ENCODE data around the gene STT3B. TPM values are rescaled to one million over a fixed set of nuclear protein-coding genes. Genes with fewer than 3 reads are reported as not detected.

Gene STT3B
- total RNA-seq, 1 donor = 169 TPM

GRCh38 chr3:31553258-31553657 lies 20.5 kb downstream of the STT3B start:
- Histone ChIP-seq H3K4me1 (ENCODE audit: insufficient read depth, low read length) (peaks cover 7% of the 10 kb centered on the region), H3K4me3 (ENCODE audit: low read length) (no peak overlapping the region), H3K27me3 (ENCODE audit: insufficient read depth, low read length) (no peaks in the 10 kb centered on the region)

GRCh38 chr3:31555204-31555603 lies 22.5 kb downstream of the STT3B start:
- Histone ChIP-seq H3K4me3 (ENCODE audit: low read length) (no peak overlapping the region), H3K27me3 (ENCODE audit: insufficient read depth, low read length) (no peaks in the 10 kb centered on the region), H3K4me1 (ENCODE audit: insufficient read depth, low read length) (peaks cover 5% of the 10 kb centered on the region), H3K9me3 (ENCODE audit: low read depth, low read length) (peaks cover 10% of the 10 kb centered on the region)

More at GRCh38 chr3:31553258-31553657, 20.5 kb downstream of the STT3B start:
- no peaks in the 10 kb centered on the region for H3K9me3 ChIP-seq (ENCODE audit: low read depth, low read length)

GRCh38 chr3:31559872-31560534 lies 27.3 kb downstream of the STT3B start:
- peaks cover 17% of the 10 kb centered on the region for H3K4me1 ChIP-seq (ENCODE audit: insufficient read depth, low read length)

DNA sequence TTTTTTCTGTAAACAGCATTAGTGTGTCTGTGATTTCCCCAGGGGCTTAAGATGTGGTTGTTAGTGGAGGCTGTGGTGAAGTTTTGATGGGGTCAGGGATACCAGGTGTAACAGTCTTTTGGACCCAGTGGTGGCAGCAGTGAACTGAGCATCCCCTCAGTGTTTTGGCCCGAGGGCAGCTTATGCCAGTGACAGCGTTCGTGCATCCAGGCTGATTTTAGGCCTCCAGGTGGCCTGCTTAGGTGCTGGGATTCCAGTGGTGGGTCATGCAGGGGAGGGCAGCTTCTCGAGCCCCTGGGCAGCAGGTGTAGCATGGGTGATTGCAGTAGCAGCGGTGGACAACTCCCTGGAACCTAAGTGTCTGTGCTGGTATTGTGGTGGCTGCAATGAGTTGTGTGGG lies 29.2 kb downstream of the STT3B start:
- Histone ChIP-seq H3K9me3 (ENCODE audit: low read depth, low read length) (peaks cover 15% of the 10 kb centered on the region), H3K4me1 (ENCODE audit: insufficient read depth, low read length) (peaks cover 25% of the 10 kb centered on the region), H3K27me3 (ENCODE audit: insufficient read depth, low read length) (no peaks in the 10 kb centered on the region), H3K4me3 (ENCODE audit: low read length) (no peak overlapping the region)

More at GRCh38 chr3:31559872-31560534, 27.3 kb downstream of the STT3B start:
- Histone ChIP-seq H3K4me3 (ENCODE audit: low read length) (no peak overlapping the region), H3K9me3 (ENCODE audit: low read depth, low read length) (peaks cover 15% of the 10 kb centered on the region), H3K27me3 (ENCODE audit: insufficient read depth, low read length) (no peaks in the 10 kb centered on the region)

- no peaks in the 10 kb centered on the region for H3K27me3 ChIP-seq (ENCODE audit: insufficient read depth, low read length)
- H3K4me1 ChIP-seq (ENCODE audit: insufficient read depth, low read length) = peaks cover 25% of the 10 kb centered on the region
- H3K4me3 ChIP-seq (ENCODE audit: low read length) = no peak overlapping the region
- peaks cover 15% of the 10 kb centered on the region for H3K9me3 ChIP-seq (ENCODE audit: low read depth, low read length)
Observed at GRCh38 chr3:31562525-31562924, 29.8 kb downstream of the STT3B start.

- H3K9me3 ChIP-seq (ENCODE audit: low read depth, low read length) = peaks cover 5% of the 10 kb centered on the region
- H3K4me3 ChIP-seq (ENCODE audit: low read length) = no peak overlapping the region
- no peaks in the 10 kb centered on the region for H3K27me3 ChIP-seq (ENCODE audit: insufficient read depth, low read length)
- peaks cover 30% of the 10 kb centered on the region for H3K4me1 ChIP-seq (ENCODE audit: insufficient read depth, low read length)
Observed at GRCh38 chr3:31565288-31565687, 32.6 kb downstream of the STT3B start.

DNA sequence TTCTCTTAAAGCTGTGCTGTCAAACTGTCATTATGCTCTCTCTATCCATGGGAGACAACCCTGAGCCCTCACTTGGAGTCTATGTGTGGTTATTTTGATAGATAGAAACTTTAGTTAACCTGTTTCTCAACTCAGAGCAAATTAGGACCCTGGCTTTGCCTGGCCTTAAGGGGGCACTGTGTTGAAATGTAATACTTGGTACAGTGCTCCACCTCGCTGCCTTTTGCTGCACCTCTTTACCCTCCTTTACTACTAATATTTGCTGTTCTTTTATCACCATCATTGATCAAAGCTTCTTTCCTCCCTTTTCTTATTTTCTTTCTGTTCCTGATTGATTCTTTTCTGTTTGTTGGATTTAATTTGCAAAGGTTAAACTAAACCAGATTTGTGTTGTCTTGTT lies 34.3 kb downstream of the STT3B start:
- Histone ChIP-seq H3K4me3 (ENCODE audit: low read length) (no peak overlapping the region), H3K9me3 (ENCODE audit: low read depth, low read length) (no peaks in the 10 kb centered on the region), H3K27me3 (ENCODE audit: insufficient read depth, low read length) (no peaks in the 10 kb centered on the region), H3K4me1 (ENCODE audit: insufficient read depth, low read length) (peaks cover 34% of the 10 kb centered on the region)

GRCh38 chr3:31568649-31569048 lies 35.9 kb downstream of the STT3B start:
- Histone ChIP-seq H3K27me3 (ENCODE audit: insufficient read depth, low read length) (no peaks in the 10 kb centered on the region), H3K4me1 (ENCODE audit: insufficient read depth, low read length) (peaks cover 38% of the 10 kb centered on the region), H3K9me3 (ENCODE audit: low read depth, low read length) (no peaks in the 10 kb centered on the region), H3K4me3 (ENCODE audit: low read length) (no peak overlapping the region)

DNA sequence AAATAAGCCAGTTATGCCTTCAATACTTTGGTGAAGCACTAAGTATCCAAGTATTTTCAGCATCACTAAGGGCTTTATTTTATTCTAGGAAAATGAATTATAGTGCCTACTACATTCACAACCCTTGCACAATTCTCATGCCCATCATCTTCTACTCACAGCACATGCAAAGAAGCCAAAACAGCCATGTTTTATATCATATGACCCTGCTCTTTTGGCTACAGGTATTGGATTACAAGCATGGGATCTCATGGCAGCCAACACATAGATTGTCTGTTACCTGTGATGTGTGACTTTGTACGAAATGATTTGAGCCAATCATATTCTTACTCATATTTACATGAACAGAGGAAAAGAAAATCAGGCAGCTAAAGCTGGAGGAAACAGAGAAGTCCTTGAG lies 38.6 kb downstream of the STT3B start:
- no peak overlapping the region for H3K4me3 ChIP-seq (ENCODE audit: low read length)
- H3K4me1 ChIP-seq (ENCODE audit: insufficient read depth, low read length) = peaks cover 46% of the 10 kb centered on the region
- no peaks in the 10 kb centered on the region for H3K9me3 ChIP-seq (ENCODE audit: low read depth, low read length)
- no peaks in the 10 kb centered on the region for H3K27me3 ChIP-seq (ENCODE audit: insufficient read depth, low read length)

DNA sequence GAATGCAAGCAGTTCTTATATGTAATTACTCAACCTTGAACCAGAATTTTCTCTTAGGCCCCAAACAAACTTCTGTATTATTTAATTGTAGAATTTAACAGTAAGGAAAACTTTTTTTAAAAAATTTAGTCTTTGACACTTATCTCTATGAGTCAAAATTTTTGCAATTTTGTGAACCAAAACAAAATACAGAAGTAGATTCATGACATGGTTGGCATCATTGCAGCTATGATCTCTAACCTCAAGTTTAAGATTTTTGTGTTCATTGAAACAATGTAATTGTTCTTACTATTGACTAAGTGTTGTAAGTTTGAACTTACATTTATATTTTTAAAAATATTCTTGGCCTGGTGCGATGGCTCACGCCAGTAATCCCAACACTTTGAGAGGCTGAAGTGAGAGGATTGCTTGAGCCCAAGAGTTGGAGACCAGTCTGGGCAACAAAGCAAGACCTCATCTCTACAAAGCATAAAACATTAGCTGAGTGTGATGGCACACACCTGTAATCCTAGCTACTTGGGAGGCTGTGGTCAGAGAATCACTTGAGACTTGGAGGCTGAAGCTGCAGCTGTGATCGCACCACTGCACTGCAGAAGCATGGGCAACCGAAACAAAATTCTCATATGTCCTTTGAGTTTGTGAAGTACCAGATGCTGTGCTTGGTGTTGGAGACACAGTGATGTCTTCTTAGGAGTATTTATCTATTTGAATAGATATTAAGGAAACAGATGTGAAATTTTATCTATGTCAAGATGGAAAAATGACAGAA lies 39.7 kb downstream of the STT3B start:
- no peaks in the 10 kb centered on the region for H3K9me3 ChIP-seq (ENCODE audit: low read depth, low read length)
- H3K4me1 ChIP-seq (ENCODE audit: insufficient read depth, low read length) = peaks cover 42% of the 10 kb centered on the region
- H3K4me3 ChIP-seq (ENCODE audit: low read length) = no peak overlapping the region
- no peaks in the 10 kb centered on the region for H3K27me3 ChIP-seq (ENCODE audit: insufficient read depth, low read length)

DNA sequence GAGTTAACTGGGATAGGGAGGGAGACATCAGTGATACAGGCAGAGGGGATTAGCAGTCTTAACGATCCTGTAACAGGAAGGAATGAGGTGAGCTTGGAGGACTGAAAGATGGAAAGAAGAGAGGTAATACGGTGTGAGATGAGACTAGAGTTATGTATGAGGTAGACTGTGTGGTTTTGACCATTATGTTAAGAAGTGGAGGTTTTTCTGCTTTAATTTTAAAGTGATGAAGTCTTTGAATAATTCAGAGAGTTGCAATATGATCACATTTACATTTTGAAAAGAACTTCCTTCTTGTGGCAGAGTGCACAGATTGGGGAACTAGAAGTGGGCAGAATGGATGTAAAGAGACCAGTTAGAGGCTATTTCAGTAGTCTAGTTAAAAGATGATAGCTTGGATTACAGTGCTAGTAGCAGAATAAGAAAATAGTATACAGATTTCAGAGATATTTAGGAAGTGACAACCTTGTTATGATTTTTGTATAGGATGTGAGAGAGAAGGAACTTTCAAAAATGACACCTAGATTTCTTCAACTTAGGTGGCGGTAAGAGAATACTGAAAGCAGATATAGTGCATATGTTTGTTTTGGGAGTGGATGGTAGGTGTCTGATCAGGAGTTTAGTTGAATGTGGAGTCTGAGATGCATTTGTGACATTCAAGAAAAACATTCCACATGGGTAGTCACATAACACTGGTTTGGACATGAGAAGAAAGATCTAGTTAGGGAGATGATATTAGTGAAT lies 40.5 kb downstream of the STT3B start:
- H3K4me3 ChIP-seq (ENCODE audit: low read length) = no peak overlapping the region
- no peaks in the 10 kb centered on the region for H3K9me3 ChIP-seq (ENCODE audit: low read depth, low read length)
- H3K4me1 ChIP-seq (ENCODE audit: insufficient read depth, low read length) = peaks cover 42% of the 10 kb centered on the region
- no peaks in the 10 kb centered on the region for H3K27me3 ChIP-seq (ENCODE audit: insufficient read depth, low read length)

DNA sequence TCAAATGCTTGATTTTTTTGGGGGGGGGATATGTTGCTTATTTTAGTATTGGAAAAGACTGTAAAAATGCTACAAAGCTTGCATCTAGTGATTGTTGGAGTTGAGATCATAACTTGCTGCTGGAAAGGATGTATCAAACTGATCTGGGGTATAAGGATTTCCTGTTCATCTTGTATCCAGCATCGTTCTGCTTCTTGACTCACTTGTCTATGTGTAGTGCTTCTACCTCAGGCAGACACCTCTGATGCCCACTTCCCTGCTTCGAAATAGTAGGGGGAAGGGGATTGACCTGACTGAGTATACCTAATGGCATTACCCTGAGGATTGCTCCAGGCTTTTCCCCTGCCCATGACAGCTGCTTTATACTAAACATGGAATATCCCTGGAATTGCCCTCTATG lies 42.7 kb downstream of the STT3B start:
- no peak overlapping the region for H3K4me3 ChIP-seq (ENCODE audit: low read length)
- H3K4me1 ChIP-seq (ENCODE audit: insufficient read depth, low read length) = peaks cover 36% of the 10 kb centered on the region

DNA sequence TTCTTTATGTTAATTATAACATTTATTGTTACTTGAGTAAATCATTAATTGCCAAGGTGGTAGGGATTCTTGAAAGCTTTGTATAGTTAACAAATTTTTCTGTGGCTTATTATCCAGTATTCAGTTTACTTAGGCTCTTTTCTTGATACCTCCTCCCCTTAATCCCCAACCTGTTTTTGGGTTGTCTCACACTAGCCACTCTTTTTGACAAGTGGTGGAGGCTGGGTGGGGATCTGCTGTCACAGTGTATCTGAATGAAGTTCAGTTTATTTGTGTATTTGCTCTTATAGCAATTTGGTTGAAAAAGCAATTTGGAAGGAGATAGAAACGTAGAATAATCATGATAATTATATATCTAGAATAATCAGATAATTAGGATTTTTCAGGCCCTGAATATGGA lies 43.8 kb downstream of the STT3B start:
- Histone ChIP-seq H3K4me1 (ENCODE audit: insufficient read depth, low read length) (peaks cover 30% of the 10 kb centered on the region), H3K9me3 (ENCODE audit: low read depth, low read length) (no peaks in the 10 kb centered on the region)

More for the DNA sequence above, 42.7 kb downstream of the STT3B start:
- H3K9me3 ChIP-seq (ENCODE audit: low read depth, low read length) = no peaks in the 10 kb centered on the region
- H3K27me3 ChIP-seq (ENCODE audit: insufficient read depth, low read length) = no peaks in the 10 kb centered on the region

DNA sequence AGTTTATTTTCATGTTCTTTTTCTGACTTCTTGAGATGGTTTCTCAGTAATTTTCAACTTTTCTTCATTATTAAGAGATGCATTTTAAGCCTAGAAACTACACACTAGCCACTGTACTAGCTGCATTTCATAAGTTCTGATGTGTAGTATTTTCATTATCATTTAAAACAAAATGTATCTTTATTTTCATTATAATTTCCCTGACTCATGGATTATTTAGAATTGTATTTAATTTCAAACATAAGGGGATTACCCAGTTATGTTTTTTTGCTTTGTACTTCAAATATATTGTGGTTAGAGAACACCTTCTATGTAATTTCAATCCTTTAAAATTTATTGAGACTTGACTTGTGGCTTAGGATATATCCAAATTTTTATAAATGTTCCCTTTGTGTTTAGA lies 44.5 kb downstream of the STT3B start:
- peaks cover 35% of the 10 kb centered on the region for H3K4me1 ChIP-seq (ENCODE audit: insufficient read depth, low read length)
- no peak overlapping the region for H3K4me3 ChIP-seq (ENCODE audit: low read length)
- no peaks in the 10 kb centered on the region for H3K27me3 ChIP-seq (ENCODE audit: insufficient read depth, low read length)
- no peaks in the 10 kb centered on the region for H3K9me3 ChIP-seq (ENCODE audit: low read depth, low read length)

More for the DNA sequence above, 43.8 kb downstream of the STT3B start:
- Histone ChIP-seq H3K27me3 (ENCODE audit: insufficient read depth, low read length) (no peaks in the 10 kb centered on the region), H3K4me3 (ENCODE audit: low read length) (no peak overlapping the region)

- no peaks in the 10 kb centered on the region for H3K9me3 ChIP-seq (ENCODE audit: low read depth, low read length)
- H3K4me1 ChIP-seq (ENCODE audit: insufficient read depth, low read length) = peaks cover 16% of the 10 kb centered on the region
- no peak overlapping the region for H3K4me3 ChIP-seq (ENCODE audit: low read length)
- no peaks in the 10 kb centered on the region for H3K27me3 ChIP-seq (ENCODE audit: insufficient read depth, low read length)
Observed at GRCh38 chr3:31579828-31580227, 47.1 kb downstream of the STT3B start.

Measured in mononuclear cell (primary cell).